Activated naive CD8-positive, alpha-beta T cell treated with anti-CD3 and anti-CD28 coated beads for 36 hours (primary cell): ENCODE data around the gene ADGRG7. TPM values are rescaled to one million over a fixed set of nuclear protein-coding genes. Genes with fewer than 3 reads are reported as not detected.

ENCODE experiments used
- DNase-seq: peaks from one replicate; pipeline ENCODE4 v3.0.0; 2021
- H3K27ac Mint-ChIP-seq: one replicate; pipeline ENCODE4 v1.8.0; 2022; ENCODE audit warnings: mild to moderate bottlenecking, moderate library complexity, mixed read lengths
- H3K27me3 Mint-ChIP-seq: one replicate; pipeline ENCODE4 v1.8.0; 2022; ENCODE audit warnings: mild to moderate bottlenecking, mixed read lengths
- H3K36me3 Mint-ChIP-seq: one replicate; pipeline ENCODE4 v1.8.0; 2021; ENCODE audit warnings: mild to moderate bottlenecking, mixed read lengths
- H3K4me1 Mint-ChIP-seq: one replicate; pipeline ENCODE4 v1.8.0; 2021; ENCODE audit warnings: mixed read lengths
- H3K4me3 Mint-ChIP-seq: one replicate; pipeline ENCODE4 v1.8.0; 2022; ENCODE audit warnings: mild to moderate bottlenecking, moderate library complexity, mixed read lengths
- H3K9me3 Mint-ChIP-seq: one replicate; pipeline ENCODE4 v1.8.0; 2022; ENCODE audit warnings: mixed read lengths
- total RNA-seq, 2 experiments: library from RNA; stranded (reverse); gene quantifications; one replicate each; pipeline ENCODE4 v1.2.3, GENCODE V29; 2021

The ADGRG7 gene
- total RNA-seq, 2 experiments from 2014 or later = not detected

DNA sequence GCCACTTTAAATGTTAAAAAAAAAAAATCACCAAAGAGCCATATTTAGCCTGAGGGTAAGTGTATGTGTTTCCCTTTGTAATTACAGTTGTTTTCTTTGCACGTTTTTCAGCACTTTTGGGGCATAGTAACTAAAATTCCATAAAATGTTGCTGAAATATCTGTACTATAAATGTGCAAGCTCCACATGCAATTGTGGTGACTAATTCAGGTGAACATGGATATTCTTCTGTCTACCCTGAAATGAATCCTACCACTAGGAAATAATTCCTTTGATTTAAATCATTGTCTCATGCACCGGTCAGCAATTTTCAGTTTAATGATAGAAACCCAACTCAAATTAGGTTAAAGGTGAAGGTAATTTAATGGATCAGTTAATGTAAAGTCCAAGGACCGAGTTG, 86.8 kb downstream of the ADGRG7 start:
- H3K9me3 Mint-ChIP-seq = no peaks in the 10 kb centered on the region
- DNase-seq = no peak
- H3K4me3 Mint-ChIP-seq = no peak overlapping the region
- H3K27me3 Mint-ChIP-seq = peaks cover 40% of the 10 kb centered on the region
- H3K36me3 Mint-ChIP-seq = no peaks in the 10 kb centered on the region
- no peaks in the 10 kb centered on the region for H3K4me1 Mint-ChIP-seq
- no peak overlapping the region for H3K27ac Mint-ChIP-seq

DNA sequence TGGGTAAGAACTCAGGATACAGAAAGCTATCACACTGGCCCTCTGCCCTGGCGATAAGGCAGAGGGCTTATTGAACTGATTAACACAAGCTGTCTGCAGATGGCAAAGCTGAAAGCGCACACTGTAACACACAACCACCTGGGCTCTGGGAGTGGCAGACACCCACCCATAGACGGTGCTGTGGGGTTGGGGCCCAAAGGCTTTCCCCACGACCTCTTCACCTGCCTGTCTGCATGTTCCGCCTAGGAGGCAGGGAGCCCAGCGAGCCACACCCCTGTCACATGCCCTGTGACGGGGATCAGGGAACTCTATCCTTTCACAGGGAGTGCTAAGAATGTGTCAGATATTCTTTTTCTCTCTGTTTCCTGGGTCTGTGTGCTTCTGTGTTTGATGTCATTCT, 87.8 kb downstream of the ADGRG7 start:
- no peaks in the 10 kb centered on the region for H3K9me3 Mint-ChIP-seq
- H3K4me1 Mint-ChIP-seq = no peaks in the 10 kb centered on the region
- no peak for DNase-seq
- no peaks in the 10 kb centered on the region for H3K36me3 Mint-ChIP-seq
- peaks cover 39% of the 10 kb centered on the region for H3K27me3 Mint-ChIP-seq
- H3K4me3 Mint-ChIP-seq = no peak overlapping the region
- no peak overlapping the region for H3K27ac Mint-ChIP-seq

DNA sequence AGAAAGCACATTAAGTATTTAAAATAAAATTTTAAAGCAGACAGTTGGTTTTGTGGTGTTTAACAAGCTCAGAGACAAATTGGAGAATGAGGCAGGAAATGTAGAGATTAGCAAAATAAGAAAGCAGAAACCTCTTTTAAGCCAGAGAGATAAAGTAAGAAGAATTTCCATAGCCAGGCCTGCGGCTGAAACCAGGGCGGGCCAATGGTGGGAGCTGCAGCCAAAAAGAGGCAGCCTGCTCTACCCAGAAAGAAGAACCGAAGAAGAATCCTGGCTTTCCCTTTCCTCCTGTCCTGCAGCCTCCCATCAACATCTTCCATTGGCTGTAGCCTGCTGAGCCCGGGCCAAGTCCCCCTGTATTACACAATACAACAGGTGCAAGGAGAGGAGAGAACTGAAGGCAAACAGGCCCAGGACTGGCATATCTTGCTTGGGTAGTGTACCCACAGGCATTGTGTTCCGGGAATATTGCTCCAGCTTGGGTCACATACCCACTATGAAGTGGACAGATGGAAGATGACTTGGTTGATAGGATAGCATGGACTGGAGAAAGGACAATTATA, 88.4 kb downstream of the ADGRG7 start:
- no peaks in the 10 kb centered on the region for H3K4me1 Mint-ChIP-seq
- peaks cover 34% of the 10 kb centered on the region for H3K27me3 Mint-ChIP-seq
- H3K27ac Mint-ChIP-seq = no peak overlapping the region
- DNase-seq = no peak
- no peaks in the 10 kb centered on the region for H3K9me3 Mint-ChIP-seq
- no peaks in the 10 kb centered on the region for H3K36me3 Mint-ChIP-seq
- no peak overlapping the region for H3K4me3 Mint-ChIP-seq

DNA sequence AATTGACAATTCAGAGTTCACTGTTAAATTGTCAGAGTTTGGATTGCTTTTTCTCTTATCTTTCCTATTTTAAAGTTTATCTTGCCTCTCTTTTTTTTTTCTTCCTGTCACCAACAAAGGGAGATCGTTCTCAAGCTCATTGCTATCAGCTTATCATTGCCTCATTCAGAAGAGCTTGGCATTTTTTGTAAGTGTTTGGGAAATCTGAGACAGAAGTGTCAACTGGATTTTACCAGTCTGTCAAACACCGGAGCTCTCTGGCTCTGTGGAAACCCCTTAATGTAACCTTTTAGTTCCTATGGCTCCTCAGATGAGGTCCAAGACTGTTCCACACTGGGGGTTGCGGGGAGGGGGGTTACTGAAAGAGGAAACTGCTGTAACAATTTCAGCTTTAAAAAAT, 89.3 kb downstream of the ADGRG7 start:
- Mint-ChIP-seq H3K9me3 (no peaks in the 10 kb centered on the region), H3K36me3 (no peaks in the 10 kb centered on the region), H3K27me3 (peaks cover 39% of the 10 kb centered on the region), H3K27ac (no peak overlapping the region), H3K4me3 (no peak overlapping the region), H3K4me1 (no peaks in the 10 kb centered on the region)
- DNase-seq = no peak

GRCh38 chr3:100700708-100701107, 91.3 kb downstream of the ADGRG7 start:
- no peaks in the 10 kb centered on the region for H3K4me1 Mint-ChIP-seq
- peaks cover 37% of the 10 kb centered on the region for H3K27me3 Mint-ChIP-seq
- DNase-seq = no peak
- no peaks in the 10 kb centered on the region for H3K36me3 Mint-ChIP-seq
- H3K4me3 Mint-ChIP-seq = no peak overlapping the region
- H3K27ac Mint-ChIP-seq = no peak overlapping the region
- no peaks in the 10 kb centered on the region for H3K9me3 Mint-ChIP-seq

DNA sequence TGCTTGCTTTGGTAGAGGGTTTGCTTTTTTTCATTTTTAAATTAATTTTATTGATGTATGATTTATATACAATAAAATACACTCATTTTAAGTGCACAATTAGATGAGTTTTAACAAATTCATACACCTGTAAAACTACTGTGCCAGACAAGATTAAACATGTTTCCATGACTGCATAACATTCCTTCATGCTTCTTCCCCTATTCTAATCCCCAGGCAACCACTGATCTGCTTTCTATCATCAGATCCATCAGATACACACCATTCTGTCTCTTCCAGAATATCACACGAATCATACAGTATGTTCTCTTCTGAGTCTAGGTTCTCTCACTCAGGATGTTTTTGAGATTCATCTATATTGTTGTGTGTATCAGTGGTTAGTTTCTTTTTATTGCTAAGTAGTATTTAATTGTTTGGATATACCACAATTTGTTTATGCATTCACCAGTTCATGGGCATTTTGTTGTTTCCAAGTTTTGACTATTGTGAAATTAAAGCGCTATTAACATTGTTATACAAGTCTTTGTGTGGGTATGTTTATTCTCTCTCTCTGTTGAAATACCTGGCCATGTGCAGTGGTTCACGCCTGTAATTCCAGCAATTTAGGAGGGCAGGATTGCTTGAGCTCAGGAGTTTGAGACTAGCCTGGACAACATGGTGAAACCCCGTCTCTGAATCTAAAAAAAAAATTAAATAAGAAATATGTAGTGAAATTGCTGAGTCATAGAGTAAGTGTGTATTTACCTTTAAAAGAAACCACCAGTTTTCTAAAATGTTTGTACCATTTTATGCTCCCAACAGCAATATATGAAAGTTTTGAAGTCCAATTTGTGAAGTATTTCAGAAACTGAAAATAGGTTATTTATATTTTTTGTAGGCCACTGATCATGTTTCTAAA, 92.9 kb downstream of the ADGRG7 start:
- no peak for DNase-seq
- Mint-ChIP-seq H3K9me3 (no peaks in the 10 kb centered on the region), H3K27ac (no peak overlapping the region), H3K4me1 (no peaks in the 10 kb centered on the region), H3K36me3 (no peaks in the 10 kb centered on the region), H3K4me3 (no peak overlapping the region), H3K27me3 (peaks cover 37% of the 10 kb centered on the region)

GRCh38 chr3:100702980-100703345, 93.6 kb downstream of the ADGRG7 start:
- peaks cover 37% of the 10 kb centered on the region for H3K27me3 Mint-ChIP-seq
- no peak overlapping the region for H3K4me3 Mint-ChIP-seq
- no peak for DNase-seq
- no peaks in the 10 kb centered on the region for H3K36me3 Mint-ChIP-seq
- no peaks in the 10 kb centered on the region for H3K9me3 Mint-ChIP-seq
- no peak overlapping the region for H3K27ac Mint-ChIP-seq
- no peaks in the 10 kb centered on the region for H3K4me1 Mint-ChIP-seq

DNA sequence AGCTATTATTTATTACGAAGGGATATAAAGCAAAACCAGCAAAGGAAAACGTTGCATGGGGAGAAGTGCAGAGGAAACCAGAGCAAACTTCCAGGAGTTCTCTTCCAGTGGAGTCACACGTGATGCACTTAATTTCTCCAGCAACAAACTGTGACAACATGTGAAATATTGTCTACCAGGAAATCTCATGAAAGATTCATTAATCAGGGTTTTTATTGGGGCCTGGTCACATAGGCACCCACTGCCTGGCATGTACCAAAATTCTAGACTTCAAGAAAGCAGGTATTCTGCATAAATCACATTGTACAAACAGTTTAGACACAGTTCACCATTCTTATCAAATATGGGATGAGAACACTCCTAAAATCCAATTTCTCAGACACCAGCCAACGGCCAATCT, 94.5 kb downstream of the ADGRG7 start:
- H3K36me3 Mint-ChIP-seq = no peaks in the 10 kb centered on the region
- DNase-seq = no peak
- H3K27ac Mint-ChIP-seq = no peak overlapping the region
- no peak overlapping the region for H3K4me3 Mint-ChIP-seq
- peaks cover 28% of the 10 kb centered on the region for H3K27me3 Mint-ChIP-seq
- H3K4me1 Mint-ChIP-seq = peaks cover 8% of the 10 kb centered on the region
- H3K9me3 Mint-ChIP-seq = peaks cover 2% of the 10 kb centered on the region

GRCh38 chr3:100706365-100706764, 97.0 kb downstream of the ADGRG7 start:
- no peak overlapping the region for H3K4me3 Mint-ChIP-seq
- peaks cover 21% of the 10 kb centered on the region for H3K4me1 Mint-ChIP-seq
- H3K9me3 Mint-ChIP-seq = peaks cover 4% of the 10 kb centered on the region
- H3K27me3 Mint-ChIP-seq = peaks cover 18% of the 10 kb centered on the region
- peaks cover 11% of the 10 kb centered on the region for H3K36me3 Mint-ChIP-seq
- no peak for DNase-seq
- H3K27ac Mint-ChIP-seq = no peak overlapping the region

DNA sequence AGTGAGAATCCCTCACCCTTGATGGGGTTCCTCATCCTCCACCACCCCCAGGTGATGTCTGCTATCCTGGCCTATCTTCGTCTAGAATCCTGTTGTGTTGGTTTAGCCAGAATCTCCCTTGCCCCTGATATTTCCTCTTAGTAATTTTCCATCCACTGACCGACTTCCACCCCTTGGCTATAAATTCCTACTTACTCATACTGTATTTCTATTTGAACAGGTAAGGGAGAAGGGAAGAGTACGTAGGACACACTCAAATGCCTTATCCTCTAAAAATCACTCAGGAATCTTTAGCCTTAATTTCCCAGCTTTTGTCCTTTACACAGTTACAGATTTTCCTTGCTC, 99.2 kb downstream of the ADGRG7 start:
- DNase-seq = no peak
- H3K27me3 Mint-ChIP-seq = peaks cover 8% of the 10 kb centered on the region
- H3K4me1 Mint-ChIP-seq = peaks cover 38% of the 10 kb centered on the region
- peak overlapping the region; percentile 95 for H3K27ac Mint-ChIP-seq
- peaks cover 4% of the 10 kb centered on the region for H3K9me3 Mint-ChIP-seq
- peaks cover 25% of the 10 kb centered on the region for H3K36me3 Mint-ChIP-seq
- H3K4me3 Mint-ChIP-seq = peak overlapping the region; percentile 85

DNA sequence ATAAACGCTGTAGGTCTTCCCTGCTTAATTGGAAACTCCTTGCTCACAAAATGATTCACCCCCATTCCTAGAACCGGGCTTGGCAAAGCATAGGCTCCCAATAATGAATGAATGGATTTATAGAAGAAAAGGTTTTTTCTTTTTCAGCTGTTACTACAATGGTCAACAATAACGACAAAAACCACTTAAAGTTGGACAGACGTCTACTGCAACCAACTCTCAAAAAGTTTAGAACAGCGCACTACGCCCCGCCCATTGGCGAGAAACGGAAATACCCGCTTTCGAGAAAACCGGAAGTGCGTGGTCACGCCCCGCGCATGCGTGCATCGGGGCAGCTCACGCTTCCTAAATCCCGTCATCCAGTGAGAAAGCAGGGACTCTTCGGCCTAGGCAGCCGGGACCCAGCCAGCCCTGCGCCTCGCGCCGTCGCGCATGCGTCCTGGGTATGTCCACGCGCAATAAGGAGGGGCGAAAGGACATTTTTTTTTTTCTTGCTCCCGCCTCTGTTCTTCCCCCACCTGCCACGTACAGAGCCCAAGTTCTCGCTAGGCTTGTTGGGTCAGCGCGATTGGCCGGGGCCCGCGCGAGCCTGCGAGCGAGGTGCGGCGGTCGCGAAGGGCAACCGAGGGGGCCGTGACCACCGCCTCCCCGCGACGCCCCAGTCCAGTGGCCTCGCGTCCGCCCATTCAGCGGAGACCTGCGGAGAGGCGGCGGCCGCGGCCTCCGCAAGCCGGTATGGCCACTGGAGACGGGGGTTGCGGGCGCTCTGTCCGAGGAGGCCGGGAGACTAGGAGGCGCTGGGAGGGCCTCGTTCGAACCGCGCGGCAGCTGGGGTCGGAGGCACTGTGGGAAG, 99.8 kb downstream of the ADGRG7 start, which contains the start of gene TFG:
TFG (plus strand) TSS at position 506 of the 853 bp plus-strand sequence. CDS start 4,192 bp downstream, outside the sequence.
- peaks cover 4% of the 10 kb centered on the region for H3K9me3 Mint-ChIP-seq
- H3K27me3 Mint-ChIP-seq = peaks cover 7% of the 10 kb centered on the region
- H3K27ac Mint-ChIP-seq = peak within 1 kb of the TSS; percentile 95

GRCh38 chr3:100709842-100710260, 100.5 kb downstream of the ADGRG7 start:
- H3K27me3 Mint-ChIP-seq = peaks cover 7% of the 10 kb centered on the region
- H3K36me3 Mint-ChIP-seq = peaks cover 31% of the 10 kb centered on the region
- peak overlapping the region; percentile 85 for H3K4me3 Mint-ChIP-seq
- DNase-seq = peak; percentile 28
- H3K27ac Mint-ChIP-seq = peak overlapping the region; percentile 86
- H3K4me1 Mint-ChIP-seq = peaks cover 39% of the 10 kb centered on the region
- peaks cover 4% of the 10 kb centered on the region for H3K9me3 Mint-ChIP-seq

More for the DNA sequence above, 99.8 kb downstream of the ADGRG7 start, which contains the start of gene TFG:
- peak within 1 kb of the TSS; percentile 85 for H3K4me3 Mint-ChIP-seq
- DNase-seq = peak; percentile 97
- peaks cover 38% of the 10 kb centered on the region for H3K4me1 Mint-ChIP-seq
- H3K36me3 Mint-ChIP-seq = peaks cover 29% of the 10 kb centered on the region

DNA sequence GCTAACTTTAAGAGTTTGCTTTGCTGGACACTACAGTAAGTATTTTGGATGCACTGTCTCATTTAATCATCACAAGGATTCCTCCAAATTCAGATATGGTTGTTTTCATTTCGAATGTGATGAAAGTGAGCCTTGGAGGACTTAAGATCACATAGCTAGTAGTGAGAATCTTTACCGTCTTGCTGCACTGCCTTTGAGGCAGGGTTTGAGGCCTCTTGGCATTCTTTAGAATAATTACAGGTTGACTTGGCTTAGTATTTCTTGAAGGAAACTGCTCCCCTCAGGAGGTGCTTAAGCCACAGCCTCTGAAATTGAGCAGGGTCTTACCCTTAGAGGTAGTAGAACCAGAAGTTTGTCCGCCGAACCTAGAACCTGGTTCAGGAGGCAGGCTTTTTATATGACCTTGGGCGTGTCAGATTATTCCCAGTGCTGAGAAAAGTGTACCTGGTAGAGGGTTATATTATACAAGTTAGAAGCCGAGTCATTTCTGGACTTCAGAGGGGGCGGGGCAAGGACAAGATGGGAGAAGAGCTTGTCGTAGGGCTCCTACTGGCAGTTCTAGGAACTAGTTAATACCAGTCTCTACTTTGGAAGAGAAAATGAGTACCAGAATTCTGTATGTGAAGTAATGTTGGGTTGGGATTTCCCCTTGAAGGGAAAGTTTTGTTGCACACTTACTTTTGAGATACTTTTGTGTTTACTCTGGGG, 101.0 kb downstream of the ADGRG7 start:
- peak; percentile 80 for DNase-seq
- H3K4me1 Mint-ChIP-seq = peaks cover 44% of the 10 kb centered on the region
- peaks cover 3% of the 10 kb centered on the region for H3K27me3 Mint-ChIP-seq
- peak overlapping the region; percentile 85 for H3K4me3 Mint-ChIP-seq
- H3K9me3 Mint-ChIP-seq = peaks cover 4% of the 10 kb centered on the region
- H3K27ac Mint-ChIP-seq = peak overlapping the region; percentile 86
- peaks cover 35% of the 10 kb centered on the region for H3K36me3 Mint-ChIP-seq

GRCh38 chr3:100715176-100715575, 105.8 kb downstream of the ADGRG7 start:
- no peak overlapping the region for H3K4me3 Mint-ChIP-seq
- H3K27me3 Mint-ChIP-seq = no peaks in the 10 kb centered on the region
- no peak overlapping the region for H3K27ac Mint-ChIP-seq
- peaks cover 54% of the 10 kb centered on the region for H3K4me1 Mint-ChIP-seq
- H3K9me3 Mint-ChIP-seq = peaks cover 2% of the 10 kb centered on the region
- H3K36me3 Mint-ChIP-seq = peaks cover 63% of the 10 kb centered on the region
- no peak for DNase-seq
